Suprapubic skin (tissue), 4 donors: Measurements from ENCODE around the gene PODXL. TPM values are rescaled to one million over a fixed set of nuclear protein-coding genes. Genes with fewer than 3 reads are reported as not detected.

Experiments
- DNase-seq, 2 donors: peaks; one replicate each; pipeline ENCODE4 v3.0.0-alpha.2; 2019; ENCODE audit warnings: low spot score in 2 of 2
- H3K27ac ChIP-seq: fragments of 200-600 bp; sonication (generic); one replicate; pipeline ENCODE4 v1.5.1; 2019
- H3K27me3 ChIP-seq: fragments of 200-600 bp; sonication (generic); one replicate; pipeline ENCODE4 v1.5.1; 2019
- H3K36me3 ChIP-seq: fragments of 200-600 bp; sonication (generic); one replicate; pipeline ENCODE4 v1.5.1; 2019
- H3K4me1 ChIP-seq: fragments of 200-600 bp; sonication (generic); one replicate; pipeline ENCODE4 v1.5.1; 2019
- H3K4me3 ChIP-seq: fragments of 200-600 bp; sonication (generic); one replicate; pipeline ENCODE4 v1.5.1; 2019; ENCODE audit warnings: mild to moderate bottlenecking
- H3K9me3 ChIP-seq: fragments of 200-600 bp; sonication (generic); one replicate; pipeline ENCODE4 v1.5.1; 2019
- CTCF ChIP-seq, 2 donors: fragments of 200-600 bp in 1 of 2; fragments of 450-650 bp in 1 of 2; sonication (generic) in 1 of 2; IDR thresholded peaks; one replicate each; pipeline ENCODE4 v1.5.1; 2016 to 2019; ENCODE audit warnings: antibody characterized with exemption in 2 of 2, mild to moderate bottlenecking in 1 of 2, moderate library complexity in 1 of 2
- EP300 ChIP-seq: sonication (generic); formaldehyde crosslinking; IDR thresholded peaks from one replicate; pipeline ENCODE4 v1.6.1; 2017; ENCODE audit warnings: antibody characterized with exemption
- POLR2A ChIP-seq, 2 donors: fragments of 450-650 bp; IDR thresholded peaks; one replicate each; pipeline ENCODE4 v1.6.1; 2017; ENCODE audit warnings: antibody characterized with exemption in 2 of 2, mild to moderate bottlenecking in 2 of 2, moderate library complexity in 2 of 2
- POLR2AphosphoS5 ChIP-seq, 3 donors: sonication (generic); formaldehyde crosslinking; IDR thresholded peaks; one replicate each; pipeline ENCODE4 v1.6.1; 2017; ENCODE audit warnings: antibody characterized with exemption in 3 of 3
- WGBS: methylation state at CpG from one replicate; pipeline ENCODE4 v1.1.5; 2018; 5-methylcytosine and 5-hydroxymethylcytosine counted together
- total RNA-seq, 4 donors: library from RNA; depleted of rRNA; stranded (reverse); fragments of >200 nt; gene quantifications; one replicate each; pipeline ENCODE4 v1.1.0, GENCODE V29; 2016

The PODXL gene
- total RNA-seq, result 10 to 100 TPM; 10.2 to 27.9 (median 17.8) TPM

GRCh38 chr7:131556053-131556908 is at the start of gene PODXL:
PODXL (minus strand) TSS chr7:131556628; CDS start chr7:131556359, 269 bp downstream.
- 0% methylated on average over 15 of the region's 112 CpGs for WGBS

DNA sequence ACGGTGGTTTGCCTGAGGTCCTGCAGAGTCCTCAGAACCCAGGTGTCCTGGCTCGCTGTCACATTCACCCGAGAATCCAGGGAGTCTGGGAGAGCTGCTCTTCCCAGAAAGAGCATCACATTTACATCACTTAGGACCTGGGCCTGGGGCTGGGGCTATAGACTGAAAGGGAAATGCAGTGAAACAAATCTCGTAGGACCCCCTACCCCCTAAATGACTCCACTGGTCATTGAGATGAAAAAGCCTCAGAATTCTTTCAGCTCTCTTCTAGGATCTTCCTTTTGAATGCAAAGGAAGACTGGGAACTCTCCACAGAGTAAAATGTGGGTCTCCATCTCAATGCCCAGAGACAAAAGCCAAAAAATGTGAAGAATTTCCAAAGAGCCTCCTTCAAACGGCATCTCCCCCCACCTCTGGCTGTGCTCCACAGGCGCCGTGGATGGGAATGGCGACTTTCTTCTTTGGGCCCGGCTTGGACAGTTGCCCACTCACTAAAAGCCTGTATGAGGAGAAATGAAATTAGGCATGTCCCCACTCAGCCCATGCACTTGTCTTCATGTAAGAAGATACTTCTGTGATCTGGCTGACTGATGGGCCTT is 49.0 kb upstream of the PODXL start:
- peaks cover 3% of the 10 kb centered on the region for H3K4me1 ChIP-seq
- no peak for TF ChIP-seq EP300
- no peak for TF ChIP-seq POLR2AphosphoS5 (IDR thresholded peaks at IDR 0.05)
- no peak for TF ChIP-seq POLR2A (IDR thresholded peaks at IDR 0.05)
- no peak for TF ChIP-seq CTCF (IDR thresholded peaks at IDR 0.05)
- H3K27me3 ChIP-seq, result peaks cover 17% of the 10 kb centered on the region
- 57% methylated on average over 9 of the region's 9 CpGs for WGBS
- no peak for DNase-seq
- H3K27ac ChIP-seq, result no peak overlapping the region
- H3K4me3 ChIP-seq, result no peak overlapping the region
- H3K9me3 ChIP-seq, result no peaks in the 10 kb centered on the region
- H3K36me3 ChIP-seq, result no peaks in the 10 kb centered on the region

More at GRCh38 chr7:131556053-131556908, at the start of gene PODXL:
- Histone ChIP-seq H3K9me3 (no peaks in the 10 kb centered on the region), H3K4me1 (peaks cover 29% of the 10 kb centered on the region), H3K27me3 (peaks cover 18% of the 10 kb centered on the region), H3K36me3 (no peaks in the 10 kb centered on the region), H3K27ac (peak within 1 kb of the TSS; percentile 72), H3K4me3 (peak within 1 kb of the TSS; percentile 69)
- TF ChIP-seq POLR2AphosphoS5 (IDR thresholded peaks at IDR 0.05) (no peak), CTCF (IDR thresholded peaks at IDR 0.05) (no peak), POLR2A (IDR thresholded peaks at IDR 0.05) (no peak), EP300 (no peak)
- no peak for DNase-seq

DNA sequence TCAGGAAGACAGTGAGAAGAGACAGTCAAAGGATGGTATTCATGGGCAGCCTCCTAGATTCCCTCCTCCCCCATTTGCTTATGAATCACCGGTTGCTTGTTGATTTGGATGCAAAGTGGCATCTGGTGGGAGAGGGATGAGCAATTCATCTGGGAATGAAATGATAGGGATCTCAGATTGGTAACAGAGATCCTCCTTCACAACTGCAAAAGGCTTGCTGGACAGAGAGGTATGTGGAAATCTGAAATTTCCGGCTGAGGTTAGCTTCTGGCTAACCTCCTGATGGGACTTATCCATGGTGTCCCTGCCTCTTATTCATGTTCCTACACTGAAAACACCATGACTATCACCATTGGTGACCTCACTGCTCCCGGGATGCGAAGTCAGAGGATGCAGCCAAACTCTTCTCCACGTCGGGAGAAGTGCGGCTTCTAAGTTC is 48.4 kb upstream of the PODXL start:
- Histone ChIP-seq H3K36me3 (no peaks in the 10 kb centered on the region), H3K27ac (no peak overlapping the region), H3K4me1 (peaks cover 3% of the 10 kb centered on the region), H3K4me3 (no peak overlapping the region), H3K9me3 (no peaks in the 10 kb centered on the region), H3K27me3 (peaks cover 17% of the 10 kb centered on the region)
- TF ChIP-seq EP300, result no peak
- no peak for DNase-seq
- 50% methylated on average over 7 of the region's 7 CpGs for WGBS

DNA sequence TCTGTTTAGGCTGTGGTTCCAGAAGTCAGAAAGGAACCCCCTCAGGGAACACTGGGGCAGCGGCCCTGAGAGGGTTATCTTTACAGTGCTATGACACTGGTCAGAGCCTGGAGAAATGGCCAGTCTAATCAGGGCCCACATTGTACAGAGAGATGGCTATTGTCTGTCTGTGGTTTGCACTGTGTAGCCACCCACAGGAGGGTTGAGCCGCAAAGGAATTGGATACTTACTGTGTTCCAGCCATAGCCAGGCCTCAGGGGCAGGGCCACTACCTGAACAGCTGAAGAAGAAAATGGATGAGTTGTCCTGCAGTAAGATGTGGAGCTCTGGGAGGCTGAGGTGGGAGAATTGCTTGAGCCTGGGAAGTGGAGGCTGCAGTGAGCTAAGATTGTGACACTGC is 47.5 kb upstream of the PODXL start:
- 100% methylated on average over 2 of the region's 2 CpGs for WGBS
- no peak for DNase-seq
- H3K36me3 ChIP-seq, result no peaks in the 10 kb centered on the region
- peaks cover 17% of the 10 kb centered on the region for H3K27me3 ChIP-seq
- peaks cover 3% of the 10 kb centered on the region for H3K4me1 ChIP-seq
- TF ChIP-seq EP300 (no peak), POLR2A (IDR thresholded peaks at IDR 0.05) (no peak), POLR2AphosphoS5 (IDR thresholded peaks at IDR 0.05) (no peak), CTCF (IDR thresholded peaks at IDR 0.05) (no peak)
- H3K4me3 ChIP-seq, result no peak overlapping the region
- H3K9me3 ChIP-seq, result no peaks in the 10 kb centered on the region
- no peak overlapping the region for H3K27ac ChIP-seq

- TF ChIP-seq POLR2AphosphoS5 (IDR thresholded peaks at IDR 0.05), result no peak
- TF ChIP-seq POLR2A (IDR thresholded peaks at IDR 0.05), result no peak
- TF ChIP-seq CTCF (IDR thresholded peaks at IDR 0.05), result no peak
- no peak for TF ChIP-seq EP300
- DNase-seq, result no peak
- no peak overlapping the region for H3K27ac ChIP-seq
- 51% methylated on average over 5 of the region's 5 CpGs for WGBS
- no peak overlapping the region for H3K4me3 ChIP-seq
- peaks cover 3% of the 10 kb centered on the region for H3K4me1 ChIP-seq
- no peaks in the 10 kb centered on the region for H3K9me3 ChIP-seq
- no peaks in the 10 kb centered on the region for H3K36me3 ChIP-seq
- peaks cover 14% of the 10 kb centered on the region for H3K27me3 ChIP-seq
These were observed 46.6 kb upstream of the PODXL start for GRCh38 chr7:131602994-131603372.
